GM13976 (cell line): ENCODE measurements around the gene AOC1.
"Not testable (repeated sequence)": the region's sequence is repeated elsewhere in the genome, so short reads cannot be mapped to it uniquely, and the experiment has no call there.

Experiments
- DNase-seq: peaks from one replicate; pipeline ENCODE4 v3.0.0; 2012; ENCODE audit warnings: low spot score
- in situ Hi-C: fragments of 300-500 bp; cut with MboI; formaldehyde crosslinking; loops from one replicate; pipeline ENCODE4 v1.12.0; 2022; ENCODE audit warnings: low sequenced_read_pairs, mixed read lengths, inconsistent platforms; ENCODE audit not compliant: unreplicated experiment
- TF ChIP-seq, protein P1 (sequence below): IDR thresholded peaks from 2 replicates; pipeline ENCODE4 v1.5.1; 2012; ENCODE audit warnings: borderline replicate concordance, mild to moderate bottlenecking; ENCODE audit not compliant: insufficient read depth; ENCODE audit errors: extremely low read depth, missing control alignments, control extremely low read depth

AOC1 gene

DNA sequence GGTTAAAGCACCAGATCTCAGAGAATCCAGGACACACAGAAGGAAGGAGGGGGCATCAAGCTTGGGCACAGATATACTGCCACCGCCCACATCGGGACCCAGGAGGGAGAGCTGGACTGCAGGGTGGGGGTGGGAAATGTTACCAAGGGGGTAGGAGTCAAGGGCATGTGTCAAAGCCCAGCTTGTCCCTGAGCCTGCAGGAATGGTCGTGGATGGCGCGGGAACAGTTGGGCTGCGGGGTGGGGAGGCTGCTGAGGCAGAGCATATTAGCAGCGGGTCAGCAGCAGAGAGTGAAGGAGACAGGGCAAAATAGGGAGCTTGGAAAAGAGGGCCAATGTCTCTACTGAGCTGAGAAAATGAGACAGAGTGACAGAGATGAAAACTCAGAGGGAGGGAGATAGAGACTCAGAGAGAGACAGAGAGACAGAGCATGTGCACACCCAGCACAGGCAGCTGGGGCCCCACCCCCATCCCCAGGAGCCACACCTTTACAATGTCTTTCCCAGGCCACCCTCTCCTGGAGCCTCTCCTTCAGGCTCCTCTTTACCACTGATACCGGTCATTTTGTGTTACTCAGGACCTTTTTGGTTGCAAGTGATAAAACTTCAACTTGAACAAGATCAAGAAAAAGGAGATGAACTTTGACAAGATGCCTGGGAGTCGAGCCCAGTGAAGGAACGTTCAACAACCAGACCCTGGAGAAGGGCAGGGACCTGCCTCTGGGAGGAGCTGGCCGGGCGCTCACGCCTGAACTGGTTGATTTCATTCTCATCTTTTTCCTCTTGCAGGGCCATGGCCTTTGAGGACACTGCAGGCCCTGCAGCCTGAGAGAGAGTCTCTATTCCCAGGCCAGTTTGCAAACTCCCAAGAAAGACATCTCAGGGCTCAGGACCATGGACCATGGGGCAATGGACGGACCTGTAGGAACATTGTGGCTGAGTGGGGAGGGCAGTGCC, 50.0 kb downstream of the AOC1 start:
- peak; percentile 13 for DNase-seq
- TF ChIP-seq, protein P1, sequence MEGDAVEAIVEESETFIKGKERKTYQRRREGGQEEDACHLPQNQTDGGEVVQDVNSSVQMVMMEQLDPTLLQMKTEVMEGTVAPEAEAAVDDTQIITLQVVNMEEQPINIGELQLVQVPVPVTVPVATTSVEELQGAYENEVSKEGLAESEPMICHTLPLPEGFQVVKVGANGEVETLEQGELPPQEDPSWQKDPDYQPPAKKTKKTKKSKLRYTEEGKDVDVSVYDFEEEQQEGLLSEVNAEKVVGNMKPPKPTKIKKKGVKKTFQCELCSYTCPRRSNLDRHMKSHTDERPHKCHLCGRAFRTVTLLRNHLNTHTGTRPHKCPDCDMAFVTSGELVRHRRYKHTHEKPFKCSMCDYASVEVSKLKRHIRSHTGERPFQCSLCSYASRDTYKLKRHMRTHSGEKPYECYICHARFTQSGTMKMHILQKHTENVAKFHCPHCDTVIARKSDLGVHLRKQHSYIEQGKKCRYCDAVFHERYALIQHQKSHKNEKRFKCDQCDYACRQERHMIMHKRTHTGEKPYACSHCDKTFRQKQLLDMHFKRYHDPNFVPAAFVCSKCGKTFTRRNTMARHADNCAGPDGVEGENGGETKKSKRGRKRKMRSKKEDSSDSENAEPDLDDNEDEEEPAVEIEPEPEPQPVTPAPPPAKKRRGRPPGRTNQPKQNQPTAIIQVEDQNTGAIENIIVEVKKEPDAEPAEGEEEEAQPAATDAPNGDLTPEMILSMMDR = no peak
- in situ Hi-C loops = no loop called here

DNA sequence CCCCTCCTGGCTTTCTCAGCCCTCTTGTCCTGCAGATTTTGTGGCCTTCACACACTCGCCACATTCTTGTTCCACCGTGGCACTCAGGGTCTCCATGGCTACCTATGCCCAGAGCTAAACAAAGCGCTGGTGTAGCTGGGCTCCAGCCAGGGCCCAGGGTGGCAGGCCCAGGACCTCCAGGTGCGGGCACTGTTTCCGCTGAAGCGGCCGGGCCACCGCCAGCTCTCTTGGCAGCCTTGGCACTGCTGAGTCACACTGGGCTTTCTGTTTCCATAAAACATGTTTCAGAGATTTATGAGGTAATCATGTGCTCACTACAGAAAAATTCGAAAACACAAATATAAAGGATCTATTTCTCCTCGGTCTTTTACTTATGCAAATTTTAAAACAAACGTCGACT, 51.3 kb downstream of the AOC1 start:
- TF ChIP-seq, protein P1 = no peak
- in situ Hi-C loops = no loop called here
- peak; percentile 18 for DNase-seq

DNA sequence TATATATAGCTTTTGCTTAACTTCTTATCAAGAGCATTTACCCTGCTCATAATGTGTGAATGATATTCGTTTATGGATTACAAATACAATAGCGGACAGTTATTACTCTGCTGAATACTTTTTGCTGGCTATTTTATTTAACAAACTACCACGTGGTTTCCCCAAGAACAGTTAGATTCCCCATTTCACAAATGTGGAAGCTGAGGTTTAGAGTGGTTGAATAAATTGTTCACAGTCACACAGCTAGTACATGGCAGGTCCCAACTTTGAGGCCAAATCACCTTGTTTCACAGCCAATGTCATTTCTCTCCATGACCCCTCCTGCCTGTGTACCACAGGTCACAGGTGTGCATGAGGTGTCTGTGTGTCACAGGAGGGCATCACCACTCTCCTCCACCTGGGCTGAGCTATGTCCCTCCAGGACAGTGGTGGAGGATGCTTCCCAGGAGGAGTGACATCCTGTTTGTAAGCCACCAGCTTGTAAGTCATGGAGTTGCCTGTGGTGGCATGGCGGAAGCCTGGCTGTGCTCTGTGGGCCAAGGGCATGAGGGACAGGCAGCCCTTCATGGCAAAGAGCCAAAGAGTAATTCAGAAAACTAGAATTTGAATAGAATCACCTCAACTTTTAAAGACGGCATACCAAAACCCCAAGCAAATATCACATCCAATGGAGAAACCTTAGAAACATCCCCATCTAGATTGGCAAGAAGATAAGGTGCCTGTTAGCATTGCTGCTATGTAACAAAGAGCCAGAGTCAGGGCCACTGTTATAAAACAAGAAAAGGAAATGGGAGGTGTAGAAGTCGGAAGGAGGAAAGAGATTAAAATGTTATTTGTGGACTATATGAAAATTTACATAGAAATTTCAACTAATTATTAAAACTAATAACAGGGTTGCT, 51.9 kb downstream of the AOC1 start:
- in situ Hi-C loops = no loop called here
- TF ChIP-seq, protein P1 = no peak
- peak; percentile 11 for DNase-seq

DNA sequence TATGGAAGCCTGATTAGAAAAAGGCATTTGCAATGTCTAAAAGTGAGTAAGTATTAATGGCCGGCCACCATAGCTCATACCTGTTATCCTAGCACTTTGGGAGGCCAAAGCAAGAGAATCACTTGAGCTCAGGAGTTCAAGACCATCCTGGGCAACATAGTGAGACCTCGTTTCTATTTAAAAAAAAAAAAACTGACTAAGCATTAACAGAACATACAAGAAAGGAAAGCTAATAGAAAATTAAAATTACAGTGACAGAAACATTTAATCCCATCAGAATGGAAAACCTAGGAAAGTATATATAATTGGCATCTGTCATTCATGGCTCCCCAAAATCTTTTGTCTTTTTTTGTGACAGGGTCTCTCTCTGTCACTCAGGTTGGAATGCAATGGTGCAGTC, 55.9 kb downstream of the AOC1 start:
- TF ChIP-seq, protein P1 = no peak
- no peak for DNase-seq
- in situ Hi-C loops = no loop called here

DNA sequence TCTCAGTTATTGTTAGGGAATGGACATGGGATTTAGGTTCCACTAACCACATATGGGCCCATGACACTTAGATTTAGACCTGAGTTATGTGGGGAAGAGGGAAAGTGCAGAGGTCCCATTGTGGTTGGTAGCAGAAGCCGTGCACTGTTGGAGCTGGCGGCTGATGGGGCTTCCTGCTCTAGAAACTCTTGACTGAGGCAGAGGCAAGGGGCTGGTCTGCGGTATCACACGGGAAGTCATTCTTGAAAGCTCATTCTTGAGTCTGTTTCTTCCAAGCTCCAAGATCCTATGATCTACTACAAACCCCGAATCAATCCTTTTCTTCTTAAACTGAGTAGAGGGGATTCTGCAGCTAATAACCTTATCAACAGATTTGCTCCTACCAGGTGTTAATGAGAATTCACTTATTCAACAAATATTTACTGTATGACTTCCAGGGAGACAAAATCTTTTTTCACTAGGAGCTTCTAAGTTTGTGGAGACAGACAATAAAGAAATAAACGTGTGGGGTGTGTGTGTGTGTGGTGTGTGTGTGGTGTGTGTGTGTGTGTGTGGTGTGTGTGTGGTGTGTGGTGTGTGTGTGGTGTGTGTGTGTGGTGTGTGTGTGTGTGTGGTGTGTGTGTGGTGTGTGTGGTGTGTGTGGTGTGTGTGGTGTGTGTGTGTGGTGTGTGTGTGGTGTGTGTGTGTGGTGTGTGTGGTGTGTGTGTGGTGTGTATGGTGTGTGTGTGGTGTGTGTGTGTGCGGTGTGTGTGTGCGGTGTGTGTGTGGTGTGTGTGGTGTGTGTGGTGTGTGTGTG, 57.1 kb downstream of the AOC1 start:
- DNase-seq = no peak

DNA sequence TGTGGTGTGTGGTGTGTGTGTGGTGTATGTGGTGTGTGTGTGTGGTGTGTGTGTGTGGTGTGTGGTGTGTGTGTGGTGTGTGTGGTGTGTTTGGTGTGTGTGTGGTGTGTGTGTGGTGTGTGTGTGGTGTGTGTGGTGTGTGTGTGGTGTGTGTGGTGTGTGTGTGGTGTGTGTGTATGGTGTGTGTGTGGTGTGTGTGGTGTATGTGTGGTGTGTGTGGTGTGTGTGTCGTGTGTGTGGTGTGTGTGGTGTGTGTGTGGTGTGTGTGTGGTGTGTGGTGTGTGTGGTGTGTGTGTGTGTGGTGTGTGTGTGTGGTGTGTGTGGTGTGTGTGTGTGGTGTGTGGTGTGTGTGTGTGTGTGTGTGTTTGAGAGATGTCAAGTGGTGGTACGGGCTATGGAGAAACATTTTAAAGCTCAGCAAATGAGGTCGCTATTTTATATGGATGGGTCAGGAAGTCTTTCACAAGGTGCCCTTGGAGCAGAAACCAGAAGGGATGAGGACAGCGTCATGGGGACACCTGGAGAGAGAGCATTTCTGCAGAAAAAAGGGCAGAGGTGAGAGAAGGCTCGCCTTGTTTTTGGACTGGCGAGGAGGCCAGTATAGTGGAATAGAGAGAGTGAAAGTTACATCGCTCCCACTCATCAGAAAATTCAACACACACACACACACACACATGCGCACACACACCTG, 58.1 kb downstream of the AOC1 start:
- in situ Hi-C loops, DNase-seq: not testable (repeated sequence)

More for the DNA sequence above, 57.1 kb downstream of the AOC1 start:
- TF ChIP-seq, protein P1 = no peak
- in situ Hi-C loops = no loop called here
